MM.1S (cell line): ENCODE measurements around the gene ZNF516.

Experiments used
- CTCF ChIP-seq: fragments of 300-600 bp; sonication (generic); IDR thresholded peaks from 2 replicates; pipeline ENCODE4 v1.5.1; 2016; ENCODE audit warnings: antibody characterized with exemption, low read length, mixed read lengths
- EZH2 ChIP-seq: fragments of 300-600 bp; sonication (generic); optimal IDR thresholded peaks from 2 replicates; pipeline ENCODE3; 2017; ENCODE audit warnings: low read depth, mild to moderate bottlenecking, antibody characterized with exemption, low read length, mixed read lengths

- no peak for TF ChIP-seq CTCF
- TF ChIP-seq EZH2, result no peak
Measured at GRCh38 chr18:76363436-76364120, 131.5 kb downstream of the ZNF516 start.
